HG03378 (cell line): ENCODE results near the gene RBKS.

Experiments used
- ATAC-seq: cut with Tn5 transposase; IDR thresholded peaks from one replicate; pipeline ENCODE4 v1.9.1; 2021; ENCODE audit warnings: mild to moderate bottlenecking, moderate library complexity; ENCODE audit not compliant: unreplicated experiment

The RBKS gene

DNA sequence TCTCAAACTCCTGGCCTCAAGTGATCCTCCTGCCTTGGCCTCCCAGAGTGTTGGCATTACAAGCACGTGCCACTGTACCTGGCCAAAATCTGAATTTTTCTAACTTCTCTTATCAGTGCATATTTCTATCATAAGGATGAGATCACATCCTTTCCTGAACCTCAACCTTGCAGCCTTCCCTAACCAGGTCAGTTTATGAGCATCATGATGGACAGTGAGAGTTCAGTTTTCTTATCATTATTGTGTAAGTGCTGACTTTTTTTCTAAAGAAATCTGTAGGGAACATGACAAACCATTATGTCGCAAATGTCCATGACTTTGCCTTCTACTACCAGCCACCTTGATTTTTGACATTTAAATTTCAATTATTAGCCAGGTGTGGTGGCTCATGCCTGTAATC, 87.1 kb downstream of the RBKS start:
- ATAC-seq = no peak

DNA sequence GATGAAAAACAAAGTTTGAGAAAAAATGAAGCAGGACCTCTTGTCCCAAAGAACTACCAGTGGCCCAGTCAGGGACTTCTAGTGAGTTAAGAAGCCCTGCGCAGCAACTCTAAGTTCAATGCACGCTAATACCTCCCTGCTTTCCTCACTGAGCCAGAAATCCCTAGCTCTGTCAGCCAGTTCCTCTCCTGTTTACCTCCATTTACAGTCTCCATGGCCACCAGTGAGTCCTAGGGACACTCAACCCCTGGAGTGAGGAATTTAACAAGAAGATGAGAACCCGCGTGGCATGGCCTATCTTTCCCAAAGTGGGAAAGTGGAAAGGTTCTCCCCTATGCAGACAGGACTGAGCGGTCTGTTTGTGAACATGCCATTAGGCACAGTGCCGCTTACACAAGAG, 87.6 kb downstream of the RBKS start:
- ATAC-seq = no peak

DNA sequence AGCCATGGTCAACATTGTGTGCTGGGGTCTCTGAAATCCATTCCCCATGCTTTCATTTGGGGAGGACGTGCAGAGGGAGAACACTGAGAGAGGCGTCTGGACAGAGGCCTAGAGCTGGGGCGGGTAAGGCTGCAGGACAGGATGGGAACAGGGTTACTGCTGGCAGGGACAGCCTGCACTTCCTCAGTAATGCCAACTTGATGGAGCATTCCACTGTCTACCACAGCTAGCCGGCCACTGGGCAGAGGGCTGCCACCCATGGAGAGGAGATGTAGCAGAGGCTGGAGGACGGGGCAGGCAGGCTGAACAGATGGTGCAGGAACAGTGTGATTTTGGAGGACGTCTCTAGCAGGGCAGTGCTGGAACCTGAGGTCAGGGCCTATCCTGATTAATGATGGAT, 89.3 kb downstream of the RBKS start:
- no peak for ATAC-seq

DNA sequence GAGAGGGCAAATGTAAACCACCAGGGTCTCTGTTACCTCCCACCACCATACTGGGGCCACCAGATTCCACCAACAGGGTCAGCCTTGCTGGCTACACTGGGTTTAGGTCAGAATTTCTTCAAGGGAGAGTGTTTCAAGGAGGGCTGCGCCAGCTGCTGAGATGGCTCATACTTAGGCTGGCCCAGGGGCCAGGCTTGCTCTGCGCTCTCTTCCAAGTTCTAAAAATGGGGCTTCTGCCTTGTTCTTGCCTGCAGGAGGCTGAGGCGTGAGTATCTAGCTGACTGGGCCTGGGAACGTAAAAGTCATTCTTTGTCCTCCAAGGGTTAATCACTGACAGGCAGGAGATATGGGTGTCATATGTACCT, 90.6 kb downstream of the RBKS start:
- ATAC-seq = no peak

DNA sequence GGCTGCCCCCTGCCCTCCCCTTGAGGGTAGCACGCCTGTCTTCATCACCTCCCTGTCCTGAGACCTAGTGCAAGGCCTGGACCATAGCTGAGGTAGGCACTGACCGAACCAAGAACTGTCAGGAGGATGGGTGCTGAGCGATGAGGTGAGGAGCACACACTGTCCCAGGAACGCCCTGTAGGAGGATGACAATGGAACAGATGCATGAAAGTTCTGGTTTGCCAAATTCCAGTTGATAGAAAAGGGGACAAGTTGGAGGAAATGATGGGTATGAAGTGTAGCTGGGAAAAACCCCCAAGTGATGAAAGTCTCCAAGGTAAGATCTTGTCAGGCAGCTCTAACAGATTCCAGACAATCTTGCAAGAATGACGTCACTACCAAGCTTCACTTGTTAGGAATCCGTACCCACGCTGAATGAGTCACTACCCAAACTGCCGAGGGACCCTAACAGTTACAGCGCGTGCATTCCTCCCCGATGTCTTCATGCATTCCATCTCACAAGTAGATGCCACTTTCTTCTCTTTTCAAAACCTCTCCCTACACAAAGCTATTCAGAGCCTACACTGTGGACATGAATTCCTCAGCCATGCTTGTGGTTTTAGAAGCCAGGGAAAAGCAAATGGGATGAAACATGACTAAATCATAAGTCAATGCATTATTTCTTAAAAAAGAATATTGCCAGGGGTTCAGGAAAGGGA, 91.1 kb downstream of the RBKS start:
- ATAC-seq = no peak

DNA sequence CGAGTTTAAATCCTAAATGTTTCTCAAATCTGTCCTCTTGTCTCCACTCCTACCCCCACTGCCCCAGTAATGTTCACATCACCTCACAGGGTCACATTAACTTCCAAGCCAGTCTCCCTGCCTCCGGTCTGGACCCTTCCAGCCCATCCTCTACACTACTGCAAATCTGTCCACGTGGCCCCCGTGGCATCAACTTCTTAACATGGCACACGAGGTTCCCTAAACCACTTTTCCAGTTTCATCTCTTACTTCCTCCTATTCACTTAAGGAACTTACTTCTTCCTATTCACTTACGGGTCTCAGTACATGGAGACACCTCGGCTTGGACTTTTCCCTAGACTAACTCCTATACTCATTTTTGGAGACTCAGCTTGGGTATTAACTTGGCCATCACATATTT, 91.7 kb downstream of the RBKS start:
- ATAC-seq = no peak

DNA sequence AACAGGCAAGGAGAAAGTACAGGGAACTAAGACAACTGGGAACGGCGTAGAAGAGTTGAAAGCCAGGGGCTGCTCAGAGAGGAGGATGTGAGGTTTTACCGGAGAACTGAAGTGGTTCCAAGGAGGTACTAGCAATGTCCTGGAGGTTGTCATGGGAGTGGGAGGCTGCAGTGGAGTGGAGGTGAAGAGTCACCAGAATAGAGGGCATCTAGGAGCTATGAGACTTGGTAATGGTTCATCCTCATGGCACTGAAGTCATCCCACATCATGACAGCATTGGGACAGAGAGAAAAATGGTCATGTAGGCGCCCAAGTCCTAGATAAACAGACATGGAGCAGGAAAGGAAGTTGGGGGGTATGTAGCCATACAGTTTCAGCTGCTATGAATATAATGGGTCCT, 92.3 kb downstream of the RBKS start:
- no peak for ATAC-seq

DNA sequence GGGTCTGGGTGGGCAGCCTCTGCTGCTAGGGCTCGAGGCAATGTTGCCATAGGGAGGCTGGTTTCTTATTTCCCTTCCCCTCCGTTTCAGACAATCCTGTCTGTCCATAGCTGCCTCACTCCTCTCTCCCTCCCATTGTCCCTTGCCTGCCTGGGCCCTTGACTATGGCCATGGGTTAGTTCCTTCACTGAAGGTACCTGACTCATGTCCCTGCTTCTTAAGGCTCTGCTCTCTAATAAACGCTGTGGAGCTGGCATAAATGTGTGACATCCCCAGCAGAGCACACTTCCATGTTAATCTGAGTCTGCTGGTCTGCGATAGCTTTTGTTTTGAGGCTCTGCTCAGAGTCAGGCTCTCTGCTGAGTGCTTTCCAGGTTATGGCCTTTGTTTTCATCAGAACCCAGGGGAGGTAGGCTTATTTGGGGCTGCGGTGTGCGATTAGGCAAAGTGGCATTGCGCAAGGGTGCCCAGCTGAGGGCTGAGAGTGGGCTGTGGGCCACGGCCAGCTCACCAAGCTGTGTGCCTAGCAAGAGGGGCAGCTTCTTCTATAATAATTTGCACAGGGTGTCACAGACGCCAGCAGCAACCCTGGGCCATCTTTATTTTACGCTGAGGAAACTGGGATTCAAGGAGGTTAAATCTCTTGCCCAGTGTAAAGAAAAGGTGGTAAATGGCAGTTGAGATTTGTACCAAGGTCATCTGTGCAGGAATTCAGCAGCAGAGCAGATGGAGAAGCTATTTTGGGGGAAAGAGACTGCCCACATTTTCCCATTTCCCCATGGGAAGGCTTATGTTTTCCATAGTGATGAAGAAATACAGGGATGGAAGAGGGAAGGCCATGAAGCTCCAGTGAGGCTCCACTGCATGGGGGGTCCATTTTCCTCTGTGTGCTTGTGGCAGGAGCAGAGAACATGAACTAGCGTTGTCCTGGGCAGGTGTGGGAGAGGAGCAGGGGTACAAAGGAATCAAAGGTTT, 93.1 kb downstream of the RBKS start:
- ATAC-seq = no peak

DNA sequence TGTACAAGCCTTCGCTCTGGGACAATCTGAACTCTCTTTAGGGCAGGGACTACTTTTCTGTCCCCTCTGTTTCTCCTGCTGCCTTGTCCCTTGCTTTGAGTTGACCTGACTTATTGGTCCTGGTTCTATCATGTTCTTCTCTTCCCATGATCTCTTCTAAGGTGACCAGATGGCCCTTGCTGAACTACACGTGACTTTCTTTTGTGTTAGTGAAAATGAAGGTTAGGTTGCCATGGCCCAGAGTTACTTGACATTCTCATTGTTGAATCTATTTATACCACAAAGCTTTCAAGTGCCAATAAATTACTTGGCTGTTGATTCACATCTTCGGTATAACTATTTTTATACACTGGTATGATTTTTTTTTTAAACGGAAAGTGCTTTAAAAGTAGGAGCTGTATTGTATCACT, 94.3 kb downstream of the RBKS start:
- ATAC-seq = no peak

DNA sequence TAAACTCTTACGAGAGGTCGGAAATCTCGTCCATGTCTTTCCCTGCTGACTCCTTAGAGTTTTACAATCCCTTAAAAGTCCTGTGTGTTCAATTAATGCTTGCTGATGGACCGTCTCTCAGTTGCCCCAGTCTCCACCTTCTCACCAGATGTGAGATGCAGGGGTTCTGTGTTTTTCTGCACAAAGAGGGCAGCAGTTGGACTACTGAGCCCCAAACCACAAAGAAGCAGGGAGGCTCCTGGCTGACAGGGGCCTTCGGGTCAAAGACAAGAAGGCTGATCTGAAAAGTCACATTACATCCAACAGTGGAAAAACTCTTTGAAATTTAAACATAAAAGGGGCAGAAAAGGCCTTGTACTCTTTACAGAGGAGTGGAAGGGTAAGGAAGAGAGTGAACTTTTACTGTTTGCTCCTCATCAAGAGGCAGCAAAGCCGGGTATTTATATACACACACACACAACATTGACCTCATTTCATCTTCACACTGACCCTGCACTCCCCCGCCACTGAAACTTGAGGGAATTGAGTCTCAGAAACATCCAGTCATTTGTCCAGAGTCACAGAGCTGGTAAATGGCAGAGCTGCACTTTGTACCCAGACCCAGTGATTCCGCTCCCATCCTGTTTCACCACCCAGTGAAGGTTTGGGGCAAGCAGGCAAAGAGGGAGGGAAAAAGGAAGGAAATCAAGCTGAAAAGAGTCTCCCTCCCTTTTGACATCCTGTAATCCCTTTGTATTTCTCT, 94.9 kb downstream of the RBKS start:
- no peak for ATAC-seq

DNA sequence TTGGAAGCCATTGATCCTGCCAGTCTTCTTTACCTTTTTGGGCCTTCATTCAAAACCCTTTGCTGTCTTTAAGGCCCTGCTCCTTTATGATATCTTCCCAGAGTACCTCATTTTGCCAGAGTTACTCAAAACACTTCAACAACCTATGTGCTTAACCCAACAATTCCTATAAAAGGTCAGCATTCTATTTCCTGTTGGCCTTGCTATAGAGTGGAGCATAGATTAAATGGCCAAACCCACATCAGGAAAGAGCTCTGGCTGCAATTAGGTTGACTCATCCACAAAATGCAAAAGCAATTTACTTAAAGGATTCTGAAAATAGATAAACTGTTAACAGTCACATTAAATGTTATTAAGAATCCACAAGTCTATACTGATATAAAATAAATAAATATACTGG, 97.4 kb downstream of the RBKS start:
- ATAC-seq = no peak

DNA sequence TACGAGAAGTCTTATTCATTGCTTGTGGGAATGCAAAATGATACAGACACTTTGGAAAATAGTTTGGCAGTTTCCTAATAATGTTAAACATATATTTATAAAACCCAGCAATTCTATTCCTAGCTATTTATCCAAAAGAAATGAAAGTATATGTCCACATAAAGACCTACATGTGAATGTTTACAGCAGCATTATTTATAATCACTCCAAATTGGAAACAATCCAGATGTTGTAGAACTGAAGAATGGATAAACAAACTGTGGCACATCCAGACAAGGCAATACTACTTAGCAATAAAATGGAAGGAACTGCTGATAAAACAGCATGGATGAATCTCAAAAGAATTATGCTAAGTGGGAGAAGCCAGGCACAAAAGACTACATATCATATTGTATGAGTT, 99.4 kb downstream of the RBKS start:
- no peak for ATAC-seq

DNA sequence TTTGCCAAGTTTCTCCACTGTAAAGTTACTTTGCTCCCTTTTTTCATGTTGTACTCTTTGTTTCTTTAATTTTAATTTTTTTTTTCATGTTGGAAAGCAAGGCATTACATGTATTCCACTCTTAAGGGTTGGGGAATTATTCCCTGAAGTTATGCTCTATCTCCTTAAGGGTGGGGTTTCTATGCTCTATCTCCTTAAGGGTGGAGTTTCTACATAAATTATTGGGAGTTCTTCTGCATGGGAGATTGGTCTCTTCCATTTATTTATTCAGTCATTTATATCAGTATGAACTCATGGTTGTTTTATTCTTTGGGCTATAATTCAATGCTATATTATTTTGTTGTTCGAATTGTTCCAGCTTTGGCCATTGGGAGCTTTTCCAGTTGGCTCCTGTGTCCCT, 107.5 kb downstream of the RBKS start:
- ATAC-seq = no peak

DNA sequence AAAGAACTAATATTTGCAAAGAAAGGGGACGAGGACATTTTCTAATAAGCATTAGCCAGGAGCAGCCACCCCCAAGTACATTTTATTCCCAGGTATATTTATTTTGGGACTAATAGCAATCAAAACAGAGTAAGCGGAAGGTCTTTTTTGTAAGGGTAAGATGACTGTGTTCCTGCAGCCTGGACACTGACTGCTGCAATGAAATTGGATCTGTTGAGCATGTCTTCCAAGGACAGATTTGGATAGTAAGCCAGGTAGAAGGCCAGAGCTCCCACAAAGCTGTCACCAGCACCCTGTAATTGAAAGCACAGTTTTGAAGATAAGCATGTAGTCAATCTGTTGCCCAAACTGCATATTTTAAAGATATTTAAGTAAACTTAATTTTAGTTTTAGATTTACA, 108.7 kb downstream of the RBKS start:
- ATAC-seq = no peak

DNA sequence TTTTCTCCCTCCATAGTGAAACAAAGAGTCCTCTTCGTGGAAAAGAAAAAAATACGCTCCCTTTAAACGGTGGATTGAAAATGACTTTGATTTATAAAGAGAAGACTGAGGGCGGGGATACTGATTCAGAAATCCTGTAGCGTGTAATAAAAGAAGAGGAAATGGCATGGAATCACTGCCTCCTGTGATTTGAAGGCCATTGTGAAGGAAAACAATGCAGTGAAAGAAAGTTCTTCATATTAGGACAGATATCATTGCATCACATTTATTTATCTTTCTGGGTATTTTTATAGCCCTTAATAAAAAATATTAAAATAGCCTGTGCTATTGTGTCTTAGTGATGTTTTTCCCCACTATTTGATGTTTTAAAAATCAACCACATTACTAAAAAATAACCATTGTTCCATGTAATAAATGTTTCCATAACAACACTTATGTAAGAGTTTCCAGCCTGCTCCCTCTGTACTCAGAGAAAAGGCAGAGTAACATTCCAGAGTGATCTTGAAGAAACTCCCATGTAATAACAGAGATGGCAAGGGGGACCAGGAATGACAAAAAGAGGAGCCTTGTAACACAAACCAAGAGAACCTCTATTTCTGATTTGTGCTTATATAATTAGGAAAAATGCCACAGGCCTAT, 110.7 kb downstream of the RBKS start:
- no peak for ATAC-seq

DNA sequence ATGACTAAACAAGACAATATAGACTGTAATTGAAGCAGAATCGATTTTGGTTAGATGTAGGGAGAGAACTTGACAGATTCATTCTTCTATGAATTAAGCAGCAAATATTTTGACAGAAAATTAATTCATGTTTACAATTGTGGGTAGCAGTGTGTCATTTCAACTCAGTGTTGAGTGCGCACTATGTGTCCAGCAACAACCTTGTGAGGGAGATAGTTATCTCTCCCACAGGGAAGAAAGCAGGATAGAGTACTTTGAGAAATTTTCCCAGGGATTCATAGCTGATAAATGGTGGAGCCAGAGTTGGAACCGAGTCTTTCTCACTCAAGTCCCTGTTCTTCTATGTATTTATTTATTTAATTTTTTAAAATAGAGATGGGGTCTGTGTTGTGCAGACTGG, 113.5 kb downstream of the RBKS start:
- no peak for ATAC-seq

DNA sequence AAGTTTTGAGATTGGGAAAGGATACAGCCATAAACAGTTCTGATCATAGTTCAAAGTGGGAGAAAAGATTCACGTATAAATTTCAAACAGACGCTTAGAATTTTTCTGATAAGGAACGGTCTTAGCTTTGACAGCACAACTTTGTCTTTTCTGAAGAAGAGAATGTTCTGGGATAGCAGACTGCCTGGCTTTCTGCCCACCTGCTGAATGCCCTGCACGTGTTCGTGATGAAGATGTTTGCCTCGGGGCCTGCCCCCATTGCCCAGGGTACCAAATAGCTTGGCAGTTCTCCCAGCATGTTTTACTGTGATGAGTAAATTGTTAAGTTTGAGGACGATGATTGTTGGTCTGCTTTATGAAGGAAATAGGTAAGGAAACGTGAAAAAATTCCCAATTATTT, 114.1 kb downstream of the RBKS start:
- no peak for ATAC-seq

DNA sequence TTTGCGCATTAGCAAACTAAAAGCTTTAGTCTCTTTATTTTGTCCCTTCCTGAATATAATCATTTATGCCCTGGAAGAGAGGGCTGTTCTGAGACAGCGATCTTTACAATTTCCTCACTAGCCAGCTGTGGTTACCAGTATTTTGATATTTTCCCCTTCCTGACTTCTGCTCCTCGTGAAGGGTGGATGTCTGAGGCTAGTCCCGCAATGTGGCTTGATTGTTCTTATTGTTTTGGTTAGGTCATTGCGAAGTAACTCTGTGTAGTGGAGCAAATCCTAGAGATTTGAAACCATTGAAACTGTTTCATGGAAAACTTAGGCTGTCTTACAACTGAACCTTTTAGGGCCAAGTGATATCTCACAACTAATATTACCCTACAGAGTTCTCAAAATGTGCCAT, 116.2 kb downstream of the RBKS start:
- no peak for ATAC-seq

DNA sequence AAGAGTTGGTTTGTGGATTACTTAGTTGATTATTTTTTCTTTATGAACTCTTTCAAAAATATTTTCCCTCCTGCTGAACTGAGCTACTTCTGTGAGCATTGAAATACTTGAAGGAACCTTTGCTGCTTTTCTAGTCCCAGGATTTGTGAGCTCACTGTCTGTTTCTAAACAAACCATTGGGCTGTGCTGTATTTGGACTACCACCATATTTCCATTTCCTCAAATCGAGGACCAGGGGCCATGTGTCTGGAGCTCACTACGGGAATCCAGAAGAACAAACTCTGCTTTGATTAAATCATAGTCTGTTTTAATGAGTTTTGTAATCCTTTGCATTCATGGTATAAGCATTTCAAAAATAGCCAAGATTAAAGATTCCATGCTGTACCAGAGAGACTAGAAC, 117.4 kb downstream of the RBKS start:
- ATAC-seq = no peak

DNA sequence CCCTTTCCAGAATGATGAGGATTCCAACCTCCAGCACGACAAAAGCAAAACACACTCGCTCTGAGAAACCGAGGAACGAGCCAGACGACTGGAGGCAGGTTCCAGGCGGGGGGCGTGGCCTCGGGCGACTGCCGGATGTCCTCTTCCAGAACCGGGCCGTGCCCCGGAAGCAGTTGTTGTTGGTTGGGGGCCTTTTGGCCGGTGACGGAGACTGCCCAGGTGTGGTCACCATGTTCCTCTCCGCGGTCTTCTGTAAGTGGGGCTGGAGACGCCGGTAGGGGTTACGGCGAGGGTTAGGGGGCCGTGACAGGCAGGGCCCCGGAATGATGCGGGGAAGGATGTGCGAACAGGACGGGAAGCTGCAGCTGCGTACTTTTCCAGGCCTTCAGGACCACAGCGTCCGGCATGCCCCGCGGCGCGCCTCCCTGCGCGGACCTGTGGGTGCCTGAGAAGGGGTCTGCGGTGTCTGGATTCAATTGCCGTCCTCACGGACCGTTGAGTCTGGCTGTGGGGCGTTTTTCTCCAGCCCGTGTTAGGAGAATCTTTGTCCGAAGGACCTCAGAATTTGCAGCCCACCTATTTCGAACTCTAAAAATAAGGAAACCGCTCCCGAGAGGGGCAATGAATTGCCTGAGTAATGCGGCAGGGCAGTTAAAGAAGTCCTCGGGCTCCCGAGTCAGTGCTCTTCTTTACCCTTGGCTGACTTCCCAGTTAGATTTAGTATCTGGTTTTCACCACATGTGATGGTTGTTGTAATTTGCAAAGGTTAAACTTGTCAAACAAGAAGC, 118.4 kb downstream of the RBKS start, which contains the start of gene MRPL33:
MRPL33 (plus strand) TSS at position 172 of the 788 bp plus-strand sequence; CDS start at position 231, 59 bp downstream.
- peak; percentile 87 for ATAC-seq
